GM19328 (cell line): ENCODE results near the gene LCN15.
"Not testable (repeated sequence)": the region's sequence is repeated elsewhere in the genome, so short reads cannot be mapped to it uniquely, and the experiment has no call there.

Source experiments
- ATAC-seq: cut with Tn5 transposase; IDR thresholded peaks from one replicate; pipeline ENCODE4 v1.9.1; 2021; ENCODE audit warnings: mild to moderate bottlenecking, moderate library complexity; ENCODE audit not compliant: unreplicated experiment

Gene LCN15

GRCh38 chr9:136794281-136794999 lies 30.1 kb upstream of the LCN15 start:
- ATAC-seq, result no peak

- no peak for ATAC-seq
Observed at GRCh38 chr9:136793086-136793946, 29.0 kb upstream of the LCN15 start.

GRCh38 chr9:136792321-136793085 lies 28.2 kb upstream of the LCN15 start:
- ATAC-seq, result no peak

- no peak for ATAC-seq
Observed at GRCh38 chr9:136791516-136792276, 27.4 kb upstream of the LCN15 start.

- ATAC-seq, result peak; percentile 84
Observed at GRCh38 chr9:136790640-136791515, 26.6 kb upstream of the LCN15 start, which contains the start of gene TMEM141. Gene TMEM141 (plus strand): TSS chr9:136791344. CDS start chr9:136791371, 27 bp downstream.

GRCh38 chr9:136789523-136789937 lies 25.2 kb upstream of the LCN15 start:
- no peak for ATAC-seq

- not testable (repeated sequence) for ATAC-seq
Observed at GRCh38 chr9:136788644-136789522, 24.6 kb upstream of the LCN15 start.

GRCh38 chr9:136787690-136788400 lies 23.5 kb upstream of the LCN15 start:
- no peak for ATAC-seq

GRCh38 chr9:136786983-136787382 lies 22.7 kb upstream of the LCN15 start:
- not testable (repeated sequence) for ATAC-seq

GRCh38 chr9:136786451-136786850 lies 22.1 kb upstream of the LCN15 start:
- ATAC-seq, result no peak

- not testable (repeated sequence) for ATAC-seq
Observed at GRCh38 chr9:136785565-136786355, 21.4 kb upstream of the LCN15 start.

- no peak for ATAC-seq
Observed at GRCh38 chr9:136784997-136785361, 20.7 kb upstream of the LCN15 start.

GRCh38 chr9:136784249-136784996 lies 20.1 kb upstream of the LCN15 start:
- no peak for ATAC-seq

GRCh38 chr9:136782452-136782851 lies 18.1 kb upstream of the LCN15 start:
- no peak for ATAC-seq

GRCh38 chr9:136779808-136780207 lies 15.5 kb upstream of the LCN15 start:
- ATAC-seq, result no peak

GRCh38 chr9:136777359-136777758 lies 13.0 kb upstream of the LCN15 start:
- ATAC-seq, result no peak
